ENCODE results near the gene ERBB2.

ERBB2 gene

DNA sequence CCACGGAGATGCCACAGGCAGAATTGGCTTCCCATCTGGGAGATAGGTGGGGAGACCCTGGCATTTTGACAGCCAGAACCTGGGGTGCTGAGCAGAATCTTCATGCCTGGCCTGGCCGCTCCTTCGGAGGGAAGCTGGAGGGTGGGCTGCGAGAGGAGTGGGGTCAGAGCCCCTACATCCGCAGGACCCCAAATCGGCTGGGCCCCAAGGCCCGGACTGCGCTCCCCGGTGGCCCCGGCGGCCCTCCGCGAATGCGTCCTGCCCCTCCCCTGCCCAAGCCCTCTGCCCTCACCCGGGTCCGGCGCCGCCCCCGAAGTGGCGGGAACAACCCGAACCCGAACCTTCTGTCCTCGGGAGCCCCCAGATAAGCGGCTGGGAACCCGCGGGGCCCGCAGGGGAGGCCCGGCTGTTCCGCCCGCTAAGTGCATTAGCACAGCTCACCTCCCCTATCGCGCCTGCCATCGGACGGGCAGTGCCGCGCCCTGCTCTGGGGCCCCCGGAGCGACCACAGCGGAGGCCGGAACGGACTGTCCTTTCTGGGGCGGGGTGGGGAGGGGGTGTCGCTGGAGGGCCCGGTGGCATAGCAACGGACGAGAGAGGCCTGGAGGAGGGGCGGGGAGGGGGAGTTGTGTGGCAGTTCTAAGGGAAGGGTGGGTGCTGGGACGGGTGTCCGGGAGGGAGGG is 32.5 kb upstream of the ERBB2 start:
- Histone ChIP-seq H3K4ac (ENCODE audit: low read depth, low read length) (no peak overlapping the region), H3K9ac (ENCODE audit: low read length) (peak overlapping the region; percentile 40), H3K4me2 (ENCODE audit: low read length) (peak overlapping the region; percentile 42), H3K4me3 (ENCODE audit: low read length) (no peak overlapping the region), H3K23ac (ENCODE audit: low read length) (no peak overlapping the region), H3K79me2 (ENCODE audit: control insufficient read depth, insufficient read depth, low read length) (no peaks in the 10 kb centered on the region), H2BK15ac (replicated peaks; ENCODE audit: low read depth) (no peak overlapping the region), H3K36me3 (ENCODE audit: control insufficient read depth, insufficient read depth, low read length) (no peaks in the 10 kb centered on the region), H3K27me3 (ENCODE audit: insufficient read depth, low read length, poor library complexity) (peaks cover 2% of the 10 kb centered on the region), H3K18ac (ENCODE audit: low read length) (no peak overlapping the region), H2BK5ac (ENCODE audit: low read length) (no peak overlapping the region), H2BK120ac (ENCODE audit: low read depth, low read length) (no peak overlapping the region), H3K27ac (ENCODE audit: low read depth, low read length) (no peak overlapping the region), H2AK5ac (ENCODE audit: low read length) (no peak overlapping the region), H3K4me1 (ENCODE audit: control insufficient read depth, low read depth, low read length) (peaks cover 2% of the 10 kb centered on the region), H4K5ac (ENCODE audit: low read length) (no peak overlapping the region), H4K8ac (ENCODE audit: low read depth, low read length) (no peak overlapping the region), H3K56ac (ENCODE audit: low read length) (peak overlapping the region; percentile 64), H3K79me1 (ENCODE audit: low read length) (no peaks in the 10 kb centered on the region)
- no peak for DNase-seq
- no CpG with 5 or more reads among the region's 49 CpGs for WGBS (ENCODE audit: extremely low coverage, insufficient coverage, low lambda C conversion rate)

DNA sequence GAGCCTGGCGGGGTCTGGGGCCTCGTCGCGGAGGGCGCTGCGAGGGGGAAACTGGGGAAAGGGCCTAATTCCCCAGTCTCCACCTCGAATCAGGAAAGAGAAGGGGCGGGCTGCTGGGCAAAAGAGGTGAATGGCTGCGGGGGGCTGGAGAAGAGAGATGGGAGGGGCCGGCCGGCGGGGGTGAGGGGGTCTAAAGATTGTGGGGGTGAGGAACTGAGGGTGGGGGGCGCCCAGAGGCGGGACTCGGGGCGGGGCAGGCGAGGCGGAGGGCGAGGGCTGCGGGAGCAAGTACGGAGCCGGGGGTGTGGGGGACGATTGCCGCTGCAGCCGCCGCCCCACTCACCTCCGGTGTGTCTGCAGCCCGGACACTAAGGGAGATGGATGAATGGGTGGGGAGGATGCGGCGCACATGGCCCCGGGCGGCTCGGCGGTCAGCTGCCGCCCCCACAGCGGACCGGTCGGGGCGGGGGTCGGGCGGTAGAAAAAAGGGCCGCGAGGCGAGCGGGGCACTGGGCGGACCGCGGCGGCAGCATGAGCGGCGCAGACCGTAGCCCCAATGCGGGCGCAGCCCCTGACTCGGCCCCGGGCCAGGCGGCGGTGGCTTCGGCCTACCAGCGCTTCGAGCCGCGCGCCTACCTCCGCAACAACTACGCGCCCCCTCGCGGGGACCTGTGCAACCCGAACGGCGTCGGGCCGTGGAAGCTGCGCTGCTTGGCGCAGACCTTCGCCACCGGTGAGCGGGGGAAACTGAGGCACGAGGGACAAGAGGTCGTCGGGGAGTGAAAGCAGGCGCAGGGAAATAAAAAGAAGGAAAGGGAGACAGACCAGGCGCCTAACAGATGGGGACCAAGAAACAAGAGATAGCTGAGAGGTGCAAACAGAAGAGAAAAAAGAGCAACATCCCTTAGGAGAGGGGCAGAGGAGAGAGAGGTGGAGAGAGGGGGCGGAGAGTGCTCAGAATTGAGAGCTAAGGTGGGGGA is 31.6 kb upstream of the ERBB2 start, which contains the start of gene PNMT:
TSS of gene PNMT (plus strand) at position 509 of the 980 bp plus-strand sequence. CDS start at position 532, 23 bp downstream.
- H3K27me3 ChIP-seq (ENCODE audit: insufficient read depth, low read length, poor library complexity) = peaks cover 2% of the 10 kb centered on the region
- WGBS (ENCODE audit: extremely low coverage, insufficient coverage, low lambda C conversion rate) = no CpG with 5 or more reads among the region's 85 CpGs
- no peak within 1 kb of the TSS for H2AK5ac ChIP-seq (ENCODE audit: low read length)
- no peak within 1 kb of the TSS for H4K8ac ChIP-seq (ENCODE audit: low read depth, low read length)
- no peak within 1 kb of the TSS for H2BK15ac ChIP-seq (replicated peaks; ENCODE audit: low read depth)
- no peak within 1 kb of the TSS for H3K23ac ChIP-seq (ENCODE audit: low read length)
- DNase-seq = peak; percentile 80
- H3K79me1 ChIP-seq (ENCODE audit: low read length) = no peaks in the 10 kb centered on the region
- H3K18ac ChIP-seq (ENCODE audit: low read length) = no peak within 1 kb of the TSS
- H2BK120ac ChIP-seq (ENCODE audit: low read depth, low read length) = no peak within 1 kb of the TSS
- H3K4ac ChIP-seq (ENCODE audit: low read depth, low read length) = no peak within 1 kb of the TSS
- H2BK5ac ChIP-seq (ENCODE audit: low read length) = no peak within 1 kb of the TSS
- H3K56ac ChIP-seq (ENCODE audit: low read length) = peak within 1 kb of the TSS; percentile 76
- no peaks in the 10 kb centered on the region for H3K36me3 ChIP-seq (ENCODE audit: control insufficient read depth, insufficient read depth, low read length)
- H3K9ac ChIP-seq (ENCODE audit: low read length) = peak within 1 kb of the TSS; percentile 50
- H3K27ac ChIP-seq (ENCODE audit: low read depth, low read length) = no peak within 1 kb of the TSS
- no peak within 1 kb of the TSS for H4K5ac ChIP-seq (ENCODE audit: low read length)
- peaks cover 2% of the 10 kb centered on the region for H3K4me1 ChIP-seq (ENCODE audit: control insufficient read depth, low read depth, low read length)
- no peaks in the 10 kb centered on the region for H3K79me2 ChIP-seq (ENCODE audit: control insufficient read depth, insufficient read depth, low read length)
- H3K4me2 ChIP-seq (ENCODE audit: low read length) = peak within 1 kb of the TSS; percentile 53
- no peak within 1 kb of the TSS for H3K4me3 ChIP-seq (ENCODE audit: low read length)

DNA sequence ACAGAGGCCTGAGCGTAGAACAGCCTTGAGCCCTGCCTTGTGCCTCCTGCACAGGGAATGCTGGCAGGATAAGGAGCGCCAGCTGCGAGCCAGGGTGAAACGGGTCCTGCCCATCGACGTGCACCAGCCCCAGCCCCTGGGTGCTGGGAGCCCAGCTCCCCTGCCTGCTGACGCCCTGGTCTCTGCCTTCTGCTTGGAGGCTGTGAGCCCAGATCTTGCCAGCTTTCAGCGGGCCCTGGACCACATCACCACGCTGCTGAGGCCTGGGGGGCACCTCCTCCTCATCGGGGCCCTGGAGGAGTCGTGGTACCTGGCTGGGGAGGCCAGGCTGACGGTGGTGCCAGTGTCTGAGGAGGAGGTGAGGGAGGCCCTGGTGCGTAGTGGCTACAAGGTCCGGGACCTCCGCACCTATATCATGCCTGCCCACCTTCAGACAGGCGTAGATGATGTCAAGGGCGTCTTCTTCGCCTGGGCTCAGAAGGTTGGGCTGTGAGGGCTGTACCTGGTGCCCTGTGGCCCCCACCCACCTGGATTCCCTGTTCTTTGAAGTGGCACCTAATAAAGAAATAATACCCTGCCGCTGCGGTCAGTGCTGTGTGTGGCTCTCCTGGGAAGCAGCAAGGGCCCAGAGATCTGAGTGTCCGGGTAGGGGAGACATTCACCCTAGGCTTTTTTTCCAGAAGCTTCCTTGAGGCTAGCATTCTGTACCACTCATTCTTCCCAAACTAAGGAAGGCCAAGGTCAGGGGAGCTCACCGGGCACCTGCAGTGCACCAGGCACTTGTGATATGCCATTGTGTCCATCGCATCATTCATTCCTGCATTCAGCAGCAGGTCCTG is 29.7 kb upstream of the ERBB2 start:
- no peak overlapping the region for H3K18ac ChIP-seq (ENCODE audit: low read length)
- no peaks in the 10 kb centered on the region for H3K79me1 ChIP-seq (ENCODE audit: low read length)
- H2AK5ac ChIP-seq (ENCODE audit: low read length) = no peak overlapping the region
- no peak overlapping the region for H3K4me2 ChIP-seq (ENCODE audit: low read length)
- peaks cover 2% of the 10 kb centered on the region for H3K27me3 ChIP-seq (ENCODE audit: insufficient read depth, low read length, poor library complexity)
- no peak overlapping the region for H3K23ac ChIP-seq (ENCODE audit: low read length)
- H3K4me3 ChIP-seq (ENCODE audit: low read length) = no peak overlapping the region
- DNase-seq = no peak
- H3K36me3 ChIP-seq (ENCODE audit: control insufficient read depth, insufficient read depth, low read length) = no peaks in the 10 kb centered on the region
- no peak overlapping the region for H2BK15ac ChIP-seq (replicated peaks; ENCODE audit: low read depth)
- H4K5ac ChIP-seq (ENCODE audit: low read length) = no peak overlapping the region
- H3K4ac ChIP-seq (ENCODE audit: low read depth, low read length) = no peak overlapping the region
- H2BK5ac ChIP-seq (ENCODE audit: low read length) = no peak overlapping the region
- H4K8ac ChIP-seq (ENCODE audit: low read depth, low read length) = no peak overlapping the region
- no CpG with 5 or more reads among the region's 23 CpGs for WGBS (ENCODE audit: extremely low coverage, insufficient coverage, low lambda C conversion rate)
- H3K4me1 ChIP-seq (ENCODE audit: control insufficient read depth, low read depth, low read length) = no peaks in the 10 kb centered on the region
- H3K27ac ChIP-seq (ENCODE audit: low read depth, low read length) = no peak overlapping the region
- no peaks in the 10 kb centered on the region for H3K79me2 ChIP-seq (ENCODE audit: control insufficient read depth, insufficient read depth, low read length)
- no peak overlapping the region for H3K9ac ChIP-seq (ENCODE audit: low read length)
- no peak overlapping the region for H3K56ac ChIP-seq (ENCODE audit: low read length)
- H2BK120ac ChIP-seq (ENCODE audit: low read depth, low read length) = no peak overlapping the region

DNA sequence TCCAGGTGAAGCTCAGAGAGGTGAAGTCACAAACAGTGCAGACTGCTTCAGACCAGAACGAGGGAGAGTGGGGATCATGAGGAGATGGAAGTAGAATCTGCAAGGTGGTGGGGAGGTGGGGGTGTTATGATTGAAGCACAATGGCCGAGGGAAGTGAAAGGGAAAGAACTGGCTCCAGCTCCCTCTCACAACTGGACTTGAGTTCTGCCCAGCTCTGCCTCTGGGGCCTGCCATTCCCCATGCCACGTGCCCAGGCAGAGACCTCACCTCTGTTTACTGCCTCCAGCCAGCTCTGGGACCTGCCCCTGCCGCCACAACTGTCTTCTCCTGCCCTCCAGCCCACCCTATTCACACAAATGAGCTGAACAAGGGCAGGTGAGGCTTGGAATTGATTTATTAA is 29.1 kb upstream of the ERBB2 start:
- Histone ChIP-seq H2BK5ac (ENCODE audit: low read length) (no peak overlapping the region), H2BK15ac (replicated peaks; ENCODE audit: low read depth) (no peak overlapping the region), H3K4me2 (ENCODE audit: low read length) (no peak overlapping the region), H3K4me1 (ENCODE audit: control insufficient read depth, low read depth, low read length) (no peaks in the 10 kb centered on the region), H3K23ac (ENCODE audit: low read length) (no peak overlapping the region), H3K18ac (ENCODE audit: low read length) (no peak overlapping the region), H3K4ac (ENCODE audit: low read depth, low read length) (no peak overlapping the region), H4K8ac (ENCODE audit: low read depth, low read length) (no peak overlapping the region), H4K5ac (ENCODE audit: low read length) (no peak overlapping the region), H2BK120ac (ENCODE audit: low read depth, low read length) (no peak overlapping the region), H3K27me3 (ENCODE audit: insufficient read depth, low read length, poor library complexity) (peaks cover 2% of the 10 kb centered on the region), H3K4me3 (ENCODE audit: low read length) (no peak overlapping the region), H3K79me1 (ENCODE audit: low read length) (no peaks in the 10 kb centered on the region), H3K79me2 (ENCODE audit: control insufficient read depth, insufficient read depth, low read length) (no peaks in the 10 kb centered on the region), H3K56ac (ENCODE audit: low read length) (no peak overlapping the region), H3K27ac (ENCODE audit: low read depth, low read length) (no peak overlapping the region), H3K9ac (ENCODE audit: low read length) (no peak overlapping the region), H3K36me3 (ENCODE audit: control insufficient read depth, insufficient read depth, low read length) (no peaks in the 10 kb centered on the region), H2AK5ac (ENCODE audit: low read length) (no peak overlapping the region)
- no CpG with 5 or more reads among the region's 4 CpGs for WGBS (ENCODE audit: extremely low coverage, insufficient coverage, low lambda C conversion rate)
- DNase-seq = no peak

DNA sequence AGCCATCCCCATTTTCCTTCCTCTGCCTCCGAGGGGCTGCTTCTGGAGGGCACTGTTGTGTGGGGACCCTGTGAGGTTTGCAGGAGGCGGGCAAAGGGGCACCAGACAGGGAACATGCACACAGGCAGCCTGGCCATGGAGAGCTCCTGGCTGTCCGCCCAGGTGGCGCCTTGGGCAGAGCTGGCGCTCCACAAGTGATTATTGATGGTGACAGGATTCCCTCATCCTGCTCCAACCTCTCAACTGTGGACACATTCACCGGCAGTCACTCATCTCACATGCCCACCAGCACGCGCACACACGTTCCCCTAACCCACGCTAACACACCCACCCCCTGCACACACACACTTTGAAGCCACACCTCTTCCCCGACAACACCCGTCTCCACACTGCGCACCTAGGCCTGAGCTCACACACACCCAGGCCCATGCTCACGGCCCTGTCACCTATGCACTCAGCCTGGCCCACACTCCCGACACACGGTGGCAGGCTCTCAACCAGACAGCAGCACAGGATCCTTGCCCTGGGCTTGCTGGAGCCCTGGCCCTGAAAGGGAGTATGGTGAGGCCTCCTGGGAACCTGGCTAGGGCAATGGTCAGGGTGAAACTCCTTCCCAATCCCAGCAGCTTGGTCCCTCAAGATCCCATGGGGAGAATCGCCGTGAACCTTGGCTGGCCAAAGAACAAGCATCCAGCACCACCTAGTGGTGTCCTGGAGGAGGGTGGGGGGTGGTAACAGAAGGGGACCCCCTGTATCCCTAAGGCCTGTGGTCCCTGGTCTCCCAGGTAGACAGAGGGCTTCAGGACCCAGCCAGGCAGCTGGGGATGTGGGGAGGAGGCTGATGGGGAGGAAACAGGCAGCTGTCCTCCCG is 28.0 kb upstream of the ERBB2 start:
- no peaks in the 10 kb centered on the region for H3K4me1 ChIP-seq (ENCODE audit: control insufficient read depth, low read depth, low read length)
- no peak overlapping the region for H3K4me2 ChIP-seq (ENCODE audit: low read length)
- no peak overlapping the region for H2BK15ac ChIP-seq (replicated peaks; ENCODE audit: low read depth)
- H3K23ac ChIP-seq (ENCODE audit: low read length) = no peak overlapping the region
- WGBS (ENCODE audit: extremely low coverage, insufficient coverage, low lambda C conversion rate) = 100% methylated on average over 5 of the region's 19 CpGs
- H3K4ac ChIP-seq (ENCODE audit: low read depth, low read length) = no peak overlapping the region
- H3K56ac ChIP-seq (ENCODE audit: low read length) = peak overlapping the region; percentile 57
- no peak overlapping the region for H2AK5ac ChIP-seq (ENCODE audit: low read length)
- no peak overlapping the region for H2BK5ac ChIP-seq (ENCODE audit: low read length)
- peaks cover 2% of the 10 kb centered on the region for H3K27me3 ChIP-seq (ENCODE audit: insufficient read depth, low read length, poor library complexity)
- no peaks in the 10 kb centered on the region for H3K36me3 ChIP-seq (ENCODE audit: control insufficient read depth, insufficient read depth, low read length)
- H3K79me2 ChIP-seq (ENCODE audit: control insufficient read depth, insufficient read depth, low read length) = no peaks in the 10 kb centered on the region
- no peak overlapping the region for H3K18ac ChIP-seq (ENCODE audit: low read length)
- H3K27ac ChIP-seq (ENCODE audit: low read depth, low read length) = no peak overlapping the region
- H4K5ac ChIP-seq (ENCODE audit: low read length) = no peak overlapping the region
- DNase-seq = peak; percentile 70
- no peaks in the 10 kb centered on the region for H3K79me1 ChIP-seq (ENCODE audit: low read length)
- H3K9ac ChIP-seq (ENCODE audit: low read length) = no peak overlapping the region
- no peak overlapping the region for H3K4me3 ChIP-seq (ENCODE audit: low read length)
- no peak overlapping the region for H2BK120ac ChIP-seq (ENCODE audit: low read depth, low read length)
- no peak overlapping the region for H4K8ac ChIP-seq (ENCODE audit: low read depth, low read length)
